ENCODE results near the gene GTF2F1.

- no peak for TF ChIP-seq SPI1 (IDR thresholded peaks at IDR 0.05; ENCODE audit: low read depth, low read length)
- no peak for TF ChIP-seq POLR2A (IDR thresholded peaks at IDR 0.05; ENCODE audit: low read depth, low read length)
- TF ChIP-seq TAF1 (IDR thresholded peaks at IDR 0.05; ENCODE audit: low read depth, low read length) = no peak
- TF ChIP-seq POLR2AphosphoS5 (IDR thresholded peaks at IDR 0.05; ENCODE audit: low read depth, low read length) = no peak
Measured at GRCh38 chr19:6358003-6358402, 35.0 kb downstream of the GTF2F1 start.

Measured in GM12891 (cell line).